HUES64 (cell line): ENCODE measurements around the gene TNS3.
"Not testable (repeated sequence)": the region's sequence is repeated elsewhere in the genome, so short reads cannot be mapped to it uniquely, and the experiment has no call there.

Experiments used
- H3K27ac ChIP-seq: 2 replicates; pipeline ENCODE4 v1.7.0; 2013; ENCODE audit warnings: low read depth, low read length, inconsistent platforms
- H3K27me3 ChIP-seq: 2 replicates; pipeline ENCODE4 v1.6.1; 2013; ENCODE audit warnings: mild to moderate bottlenecking, low read length; ENCODE audit not compliant: insufficient read depth
- H3K36me3 ChIP-seq: 2 replicates; pipeline ENCODE4 v1.6.1; 2013; ENCODE audit warnings: mild to moderate bottlenecking, low read length; ENCODE audit not compliant: insufficient read depth
- H3K4me1 ChIP-seq: 2 replicates; pipeline ENCODE4 v1.6.1; 2013; ENCODE audit warnings: mild to moderate bottlenecking, low read length, moderate library complexity; ENCODE audit not compliant: insufficient read depth
- H3K4me3 ChIP-seq: 2 replicates; pipeline ENCODE4 v1.5.1; 2013; ENCODE audit warnings: mild to moderate bottlenecking, low read length, moderate library complexity
- H3K9ac ChIP-seq: 2 replicates; pipeline ENCODE4 v1.6.1; 2013; ENCODE audit warnings: mild to moderate bottlenecking, low read depth, low read length
- H3K9me3 ChIP-seq: 2 replicates; pipeline ENCODE4 v1.6.1; 2013; ENCODE audit warnings: low read depth, low read length; ENCODE audit not compliant: insufficient read depth
- WGBS: fragments of 150-250, 120-280 bp; methylation state at CpG from one replicate; pipeline ENCODE4 v1.1.7; 2013; ENCODE audit warnings: missing lambda C conversion rate; 5-methylcytosine and 5-hydroxymethylcytosine counted together

The TNS3 gene

DNA sequence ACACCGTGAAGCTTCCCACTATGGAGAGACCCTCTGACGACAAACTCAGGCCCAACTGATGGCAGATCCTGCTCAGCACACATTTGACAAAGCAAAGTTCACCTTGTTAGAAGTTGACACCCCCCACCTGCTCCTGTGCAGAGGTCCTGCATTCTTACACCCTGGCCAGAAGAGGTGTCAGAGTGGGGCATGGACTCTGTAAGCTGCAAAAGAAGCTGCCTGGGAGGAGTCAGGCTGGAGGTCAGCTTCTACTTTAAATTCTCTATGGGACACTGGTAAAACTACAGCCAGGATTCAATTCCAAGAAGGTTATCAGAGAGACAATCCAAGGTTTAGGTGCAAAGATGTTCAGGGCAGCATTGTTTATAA, 20.0 kb upstream of the TNS3 start:
- Histone ChIP-seq H3K27me3 (no peaks in the 10 kb centered on the region), H3K36me3 (no peaks in the 10 kb centered on the region), H3K4me3 (no peak overlapping the region), H3K4me1 (no peaks in the 10 kb centered on the region), H3K9me3 (peaks cover 14% of the 10 kb centered on the region), H3K27ac (no peak overlapping the region), H3K9ac (no peak overlapping the region)
- 88% methylated on average over 2 of the region's 2 CpGs for WGBS

DNA sequence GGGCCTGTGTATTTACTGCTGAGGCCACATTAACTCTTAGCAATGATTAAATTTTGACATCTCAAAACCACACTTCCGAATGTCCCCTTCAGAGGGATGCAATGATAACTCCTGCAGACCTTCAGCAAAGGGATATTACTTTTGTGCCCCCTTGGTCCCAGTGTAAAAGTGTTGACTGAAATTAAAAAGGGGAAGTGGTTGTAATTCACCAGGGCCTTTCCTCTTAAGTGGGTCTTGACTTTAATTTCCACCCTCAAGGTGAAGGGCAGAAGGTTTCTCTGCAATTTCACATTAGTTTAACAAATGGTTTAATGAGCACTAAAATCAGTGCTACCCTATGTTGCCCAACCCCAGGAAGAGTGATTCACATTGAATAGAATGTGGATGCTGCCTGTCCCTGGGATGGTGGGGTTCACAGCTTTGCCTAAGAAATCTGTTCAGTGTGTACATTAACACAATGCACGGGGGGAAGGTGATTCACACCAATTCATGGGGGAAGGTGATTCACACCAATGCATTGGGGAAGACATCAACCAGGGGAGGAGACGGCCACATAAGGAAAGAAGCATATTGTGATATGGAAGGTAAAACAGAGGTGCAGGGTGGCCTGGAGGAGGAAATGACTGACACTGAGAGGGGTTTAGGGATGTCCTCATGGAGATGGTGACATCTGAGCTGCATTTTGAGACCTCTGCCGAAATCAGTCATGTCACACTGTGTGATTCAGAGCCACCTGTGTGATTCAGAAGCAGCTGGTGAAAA, 19.4 kb upstream of the TNS3 start:
- WGBS = 85% methylated on average over 4 of the region's 4 CpGs

DNA sequence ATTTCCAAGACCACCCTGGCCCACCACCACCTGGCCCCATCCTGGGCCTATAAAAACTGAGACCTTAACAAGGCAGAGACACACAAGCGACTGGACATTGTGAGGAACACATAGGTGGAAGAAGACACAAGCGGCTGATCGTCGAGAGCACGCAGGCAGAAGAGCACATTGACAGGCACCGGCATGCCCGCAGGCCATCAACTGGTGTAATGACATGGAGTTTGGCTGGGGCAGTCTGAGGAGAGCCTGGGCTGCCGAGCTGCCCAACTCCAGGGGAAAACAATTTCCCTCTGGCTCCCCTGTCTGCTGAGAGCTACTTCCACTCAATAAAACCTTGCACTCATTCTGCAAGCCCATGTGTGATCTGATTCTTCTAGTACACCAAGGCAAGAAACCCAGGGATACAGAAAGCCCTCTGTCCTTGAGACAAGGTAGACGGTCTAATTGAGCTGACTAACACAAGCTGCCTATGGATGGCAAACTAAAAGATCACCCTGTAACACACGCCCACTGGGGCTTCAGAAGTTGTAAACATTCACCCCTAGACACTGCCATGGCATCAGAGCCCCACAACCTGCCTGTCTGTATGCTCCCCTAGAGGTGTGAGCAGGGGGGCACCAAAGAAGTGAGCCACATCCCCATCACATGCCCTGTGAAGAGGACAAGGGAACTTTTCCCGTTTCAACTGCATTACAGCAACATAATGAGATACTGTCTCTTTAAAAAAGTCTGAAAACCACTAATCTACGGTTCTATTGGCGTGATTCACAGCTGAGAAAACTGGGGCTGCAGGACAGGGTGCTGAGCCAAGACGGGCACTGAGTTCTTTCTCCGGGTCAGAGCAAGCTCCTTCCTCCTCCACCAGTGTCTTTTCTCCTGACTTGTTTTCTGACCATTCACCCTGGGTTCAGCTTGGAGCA, 18.5 kb upstream of the TNS3 start:
- Histone ChIP-seq H3K27me3 (no peaks in the 10 kb centered on the region), H3K27ac (no peak overlapping the region), H3K4me1 (no peaks in the 10 kb centered on the region), H3K9ac (no peak overlapping the region), H3K36me3 (no peaks in the 10 kb centered on the region), H3K4me3 (no peak overlapping the region), H3K9me3 (peaks cover 20% of the 10 kb centered on the region)
- 84% methylated on average over 15 of the region's 15 CpGs for WGBS

More for the DNA sequence above, 19.4 kb upstream of the TNS3 start:
- Histone ChIP-seq H3K27ac (no peak overlapping the region), H3K4me3 (no peak overlapping the region), H3K9me3 (peaks cover 20% of the 10 kb centered on the region), H3K36me3 (no peaks in the 10 kb centered on the region), H3K9ac (no peak overlapping the region), H3K4me1 (no peaks in the 10 kb centered on the region), H3K27me3 (no peaks in the 10 kb centered on the region)

DNA sequence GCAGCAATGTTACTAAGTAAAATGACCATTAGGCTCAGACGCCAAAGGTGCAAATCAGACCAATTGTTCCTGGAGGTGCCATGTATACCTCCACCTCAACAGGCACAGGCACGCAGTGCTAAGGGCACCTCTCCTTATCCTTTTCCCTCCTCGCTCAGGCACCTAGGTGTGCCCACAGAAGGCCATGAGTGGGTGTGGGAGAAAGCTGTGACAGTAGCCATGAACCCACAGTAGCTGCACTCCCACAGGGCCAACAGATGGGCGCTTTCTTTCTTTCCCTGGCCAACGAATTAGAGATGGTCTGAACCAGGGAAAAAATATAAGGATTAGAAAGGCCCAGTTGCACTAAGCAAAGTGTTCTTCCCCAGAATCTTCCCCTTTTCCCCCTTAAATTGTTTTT, 15.5 kb upstream of the TNS3 start:
- Histone ChIP-seq H3K9me3 (peaks cover 20% of the 10 kb centered on the region), H3K27me3 (no peaks in the 10 kb centered on the region), H3K9ac (no peak overlapping the region), H3K36me3 (no peaks in the 10 kb centered on the region), H3K27ac (no peak overlapping the region), H3K4me1 (no peaks in the 10 kb centered on the region), H3K4me3 (no peak overlapping the region)
- 93% methylated on average over 5 of the region's 5 CpGs for WGBS

DNA sequence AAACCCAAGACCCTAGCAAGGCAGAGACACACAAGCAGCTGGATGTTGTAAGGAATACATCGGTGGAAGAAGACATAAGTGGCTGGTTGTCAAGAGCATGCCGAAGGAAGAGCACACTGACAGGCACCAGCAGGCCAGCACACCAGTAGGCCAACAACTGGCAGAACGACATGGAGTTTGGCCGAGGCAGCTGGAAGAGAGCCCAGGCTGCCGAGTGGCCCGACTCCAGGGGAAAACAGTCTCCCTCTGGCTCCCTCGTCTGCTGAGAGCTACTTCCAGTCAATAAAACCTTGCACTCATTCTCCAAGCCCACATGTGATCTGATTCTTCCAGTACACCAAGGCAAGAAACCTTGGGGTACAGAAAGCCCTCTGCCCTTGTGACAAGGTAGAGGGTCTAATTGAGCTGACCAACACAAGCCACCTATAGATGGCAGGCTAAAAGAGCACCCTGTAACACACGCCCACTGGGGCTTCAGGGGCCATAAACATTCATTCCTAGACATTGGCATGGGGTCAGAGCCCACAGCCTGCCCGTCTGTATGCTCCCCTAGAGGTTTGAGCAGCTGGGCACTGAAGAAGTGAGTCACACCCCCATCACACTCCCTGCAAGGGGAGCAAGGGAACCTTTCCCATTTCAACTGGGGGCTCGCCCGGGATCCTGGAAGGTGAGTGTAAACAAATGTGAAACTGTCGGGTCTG, 14.7 kb upstream of the TNS3 start:
- H3K4me3 ChIP-seq = no peak overlapping the region
- H3K27me3 ChIP-seq = no peaks in the 10 kb centered on the region
- H3K4me1 ChIP-seq = peaks cover 7% of the 10 kb centered on the region
- no peak overlapping the region for H3K9ac ChIP-seq
- no peaks in the 10 kb centered on the region for H3K36me3 ChIP-seq
- WGBS = 93% methylated on average over 12 of the region's 12 CpGs
- H3K9me3 ChIP-seq = peaks cover 20% of the 10 kb centered on the region
- no peak overlapping the region for H3K27ac ChIP-seq

DNA sequence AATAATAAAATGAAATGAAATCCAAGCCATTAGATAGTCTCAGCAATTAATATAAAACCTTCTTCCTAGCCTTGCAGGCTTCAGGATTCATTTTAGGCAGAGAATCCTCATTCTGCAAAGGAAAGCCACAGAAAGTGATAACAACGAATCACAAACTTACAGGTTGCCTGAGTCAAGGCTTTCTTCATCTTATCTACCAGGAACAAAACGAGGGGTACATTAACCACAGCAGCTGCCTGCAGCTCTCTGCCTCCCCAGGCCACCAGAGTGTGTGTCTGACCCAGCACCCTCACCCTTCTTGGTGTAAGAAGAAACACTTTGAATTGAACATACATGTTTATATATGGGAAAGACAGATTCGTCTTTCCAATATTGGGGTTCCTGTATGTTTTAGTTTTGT, 12.5 kb upstream of the TNS3 start:
- Histone ChIP-seq H3K4me1 (peaks cover 17% of the 10 kb centered on the region), H3K9me3 (peaks cover 20% of the 10 kb centered on the region), H3K27ac (no peak overlapping the region)

DNA sequence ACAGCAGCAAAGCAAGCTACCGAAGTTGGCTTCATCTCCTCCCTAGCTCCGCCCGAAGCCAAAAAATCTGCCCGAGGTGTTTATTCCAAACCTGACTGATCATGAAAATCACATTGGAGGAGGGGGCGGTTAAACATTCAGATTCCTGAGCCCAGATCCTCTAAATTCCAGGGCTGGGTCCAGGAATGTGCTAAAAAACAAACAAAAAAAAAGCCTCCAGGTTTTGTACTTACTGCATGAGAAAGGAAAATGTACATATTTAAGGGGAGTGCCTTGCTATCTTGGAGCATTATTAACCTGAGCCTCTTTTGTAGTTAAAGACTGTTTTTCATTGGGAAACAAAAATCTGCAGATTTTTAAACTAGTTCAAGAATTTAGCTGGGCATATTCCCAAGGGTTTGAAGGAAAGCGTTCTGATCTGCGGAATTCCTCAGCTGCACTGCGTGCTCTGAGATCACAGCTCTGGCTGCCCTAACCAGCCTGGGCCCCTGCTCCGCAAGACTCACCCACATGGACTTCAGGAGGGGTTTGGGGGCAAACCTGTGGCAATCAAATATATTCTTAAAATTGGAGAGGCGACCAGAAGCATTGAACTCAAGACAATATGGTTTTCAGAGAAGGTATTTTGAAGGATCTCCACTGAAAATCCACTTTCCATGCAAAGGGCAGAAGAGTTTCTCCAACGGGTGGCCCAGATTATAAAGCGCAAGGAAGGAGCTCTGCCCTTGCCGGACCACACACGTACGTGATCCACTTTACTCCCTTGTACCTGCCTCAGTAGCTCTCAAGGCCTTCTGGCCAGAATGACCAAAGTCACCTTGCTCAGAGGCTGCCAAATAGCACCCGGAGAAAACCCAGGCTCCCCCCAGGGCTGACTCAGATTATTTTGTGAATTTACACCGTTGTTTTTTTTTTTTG, 10.0 kb upstream of the TNS3 start:
- H3K36me3 ChIP-seq = no peaks in the 10 kb centered on the region
- H3K4me3 ChIP-seq = no peak overlapping the region
- WGBS = 63% methylated on average over 17 of the region's 17 CpGs
- peaks cover 17% of the 10 kb centered on the region for H3K4me1 ChIP-seq
- H3K9me3 ChIP-seq = peaks cover 6% of the 10 kb centered on the region
- no peaks in the 10 kb centered on the region for H3K27me3 ChIP-seq
- H3K9ac ChIP-seq = no peak overlapping the region; the same call in 1 of the 2 replicates
- peak overlapping the region; percentile 32; the same call in 1 of the 2 replicates for H3K27ac ChIP-seq

More for the DNA sequence above, 12.5 kb upstream of the TNS3 start:
- Histone ChIP-seq H3K27me3 (no peaks in the 10 kb centered on the region), H3K36me3 (no peaks in the 10 kb centered on the region), H3K4me3 (no peak overlapping the region), H3K9ac (no peak overlapping the region)
- WGBS = 86% methylated on average over 3 of the region's 3 CpGs

- no peak overlapping the region for H3K9ac ChIP-seq
- no peak overlapping the region for H3K27ac ChIP-seq
- no peaks in the 10 kb centered on the region for H3K27me3 ChIP-seq
- WGBS = 94% methylated on average over 8 of the region's 8 CpGs
- no peak overlapping the region for H3K4me3 ChIP-seq
- peaks cover 17% of the 10 kb centered on the region for H3K4me1 ChIP-seq
- no peaks in the 10 kb centered on the region for H3K36me3 ChIP-seq
- no peaks in the 10 kb centered on the region for H3K9me3 ChIP-seq
Observed at GRCh38 chr7:47591089-47591654, 9.3 kb upstream of the TNS3 start.

DNA sequence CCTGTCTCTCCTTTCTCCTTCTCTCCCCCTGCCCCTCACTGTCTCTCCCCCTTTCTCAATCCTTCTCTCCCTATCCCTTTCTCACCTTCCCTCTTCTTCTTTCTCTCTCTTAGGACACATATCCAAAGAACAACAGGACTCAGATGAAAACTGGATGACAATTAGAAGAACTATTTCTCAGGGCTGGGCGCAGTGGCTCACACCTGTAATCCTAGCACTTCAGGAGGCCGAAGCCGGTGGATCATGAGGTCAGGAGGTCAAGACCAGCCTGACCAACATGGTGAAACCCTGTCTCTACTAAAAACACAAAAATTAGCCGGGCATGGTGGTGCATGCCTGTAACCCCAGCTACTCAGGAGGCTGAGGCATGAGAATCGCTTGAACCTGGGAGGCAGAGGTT, 8.3 kb upstream of the TNS3 start:
- H3K4me1 ChIP-seq = peaks cover 17% of the 10 kb centered on the region
- not testable (repeated sequence) for H3K9me3 ChIP-seq, H3K4me3 ChIP-seq, H3K9ac ChIP-seq, H3K27ac ChIP-seq, H3K36me3 ChIP-seq, H3K27me3 ChIP-seq
- WGBS = 91% methylated on average over 5 of the region's 5 CpGs

GRCh38 chr7:47588704-47589225, 6.9 kb upstream of the TNS3 start:
- no peak overlapping the region for H3K9ac ChIP-seq
- no peaks in the 10 kb centered on the region for H3K36me3 ChIP-seq

More at GRCh38 chr7:47588704-47589225, 6.9 kb upstream of the TNS3 start:
- WGBS = 91% methylated on average over 8 of the region's 8 CpGs
- Histone ChIP-seq H3K27ac (no peak overlapping the region), H3K9me3 (0 out of 2 replicates have a peak, but pooled peaks cover 3% of the 10 kb centered on the region), H3K27me3 (peaks cover under 1% of the 10 kb centered on the region; the same call in 1 of the 2 replicates), H3K4me3 (no peak overlapping the region), H3K4me1 (peaks cover 17% of the 10 kb centered on the region)
